HepG2 (cell line): ENCODE measurements around the gene USP30. TPM values are rescaled to one million over a fixed set of nuclear protein-coding genes. Genes with fewer than 3 reads are reported as not detected.

Experiments
- AKNA ChIP-seq: sonication (generic); formaldehyde crosslinking; IDR thresholded peaks from 2 replicates; pipeline ENCODE4 v1.4.0; 2020; ENCODE audit warnings: missing genetic modification reagents, borderline replicate concordance
- ATF7-NPFF ChIP-seq: sonication (generic); formaldehyde crosslinking; IDR thresholded peaks from 2 replicates; pipeline ENCODE4 v1.8.1; 2023; ENCODE audit warnings: mild to moderate bottlenecking, low read depth, missing genetic modification reagents, moderate library complexity
- CBX1 ChIP-seq: IDR thresholded peaks from one replicate; pipeline ENCODE4 v1.6.1; 2016; ENCODE audit warnings: antibody characterized with exemption, low read depth
- CREBL2 ChIP-seq: sonication (generic); formaldehyde crosslinking; IDR thresholded peaks from 2 replicates; pipeline ENCODE4 v1.8.1; 2023; ENCODE audit warnings: missing genetic modification reagents, mild to moderate bottlenecking, borderline replicate concordance
- DNMT1 ChIP-seq: sonication (generic); formaldehyde crosslinking; IDR thresholded peaks from 2 replicates; pipeline ENCODE4 v1.5.1; 2020; ENCODE audit warnings: mild to moderate bottlenecking, missing genetic modification reagents
- FOXK2 ChIP-seq: fragments of 450-650 bp; IDR thresholded peaks from 2 replicates; pipeline ENCODE4 v1.6.1; 2016
- HDAC6 ChIP-seq: fragments of 200-600 bp; sonication (generic); IDR thresholded peaks from 2 replicates; pipeline ENCODE4 v1.7.0; 2017; ENCODE audit warnings: mild to moderate bottlenecking, antibody characterized with exemption, low read length, low read depth
- HMGXB4 ChIP-seq, 2 experiments: sonication (generic) in 1 of 2; formaldehyde crosslinking in 1 of 2; IDR thresholded peaks; 2 replicates each; pipeline versions ENCODE4 v1.4.0 to v1.6.1; 2018 to 2020; ENCODE audit warnings: missing genetic modification reagents in 2 of 2, borderline replicate concordance in 1 of 2, low read depth in 1 of 2, mild to moderate bottlenecking in 1 of 2, missing biosample characterization in 1 of 2
- NFIB ChIP-seq: sonication (generic); formaldehyde crosslinking; IDR thresholded peaks from 2 replicates; pipeline ENCODE4 v1.9.0; 2021; ENCODE audit warnings: missing genetic modification reagents, mild to moderate bottlenecking, borderline replicate concordance
- POLR2AphosphoS2 ChIP-seq: IDR thresholded peaks from 2 replicates; pipeline ENCODE4 v1.6.1; 2011; ENCODE audit warnings: low read depth, low read length, improper control_type of control experiment
- SKIL ChIP-seq: sonication (generic); formaldehyde crosslinking; IDR thresholded peaks from 2 replicates; pipeline ENCODE4 v1.8.0; 2022; ENCODE audit warnings: missing genetic modification reagents, mild to moderate bottlenecking, moderate library complexity, borderline replicate concordance
- TRAFD1 ChIP-seq: sonication (generic); formaldehyde crosslinking; IDR thresholded peaks from 2 replicates; pipeline ENCODE4 v1.5.1; 2020; ENCODE audit warnings: missing genetic modification reagents, mild to moderate bottlenecking, borderline replicate concordance
- ZNF121 ChIP-seq: sonication (generic); formaldehyde crosslinking; IDR thresholded peaks from 2 replicates; pipeline ENCODE4 v1.5.0; 2020; ENCODE audit warnings: mild to moderate bottlenecking, missing genetic modification reagents
- ZNF331 ChIP-seq: sonication (generic); formaldehyde crosslinking; IDR thresholded peaks from 2 replicates; pipeline ENCODE4 v1.4.0; 2020; ENCODE audit warnings: missing genetic modification reagents
- ZNF468 ChIP-seq: sonication (generic); formaldehyde crosslinking; IDR thresholded peaks from 2 replicates; pipeline ENCODE4 v1.8.0; 2022; ENCODE audit warnings: mild to moderate bottlenecking, moderate library complexity, missing genetic modification reagents
- ZNF496 ChIP-seq: sonication (generic); formaldehyde crosslinking; IDR thresholded peaks from 2 replicates; pipeline ENCODE4 v1.8.1; 2023; ENCODE audit warnings: mild to moderate bottlenecking, moderate library complexity, missing genetic modification reagents; ENCODE audit not compliant: insufficient replicate concordance
- ZSCAN21 ChIP-seq: sonication (generic); formaldehyde crosslinking; IDR thresholded peaks from 2 replicates; pipeline ENCODE4 v1.8.0; 2022; ENCODE audit warnings: mild to moderate bottlenecking, missing genetic modification reagents, moderate library complexity, borderline replicate concordance
- polyA plus RNA-seq, 8 experiments: library from polyadenylated mRNA; depleted of rRNA in 3 of 8; stranded (reverse) in 7 of 8; unstranded in 1 of 8; fragments of >200 nt; fragmentation: Illumina TruSeq in 4 of 8; extraction: Trizol in 4 of 8; gene quantifications; 2 replicates each; pipeline versions ENCODE4 v1.2.1 to v1.2.3, GENCODE V29; 2011 to 2016; ENCODE audit warnings: low read depth in 4 of 8, missing spikeins in 1 of 8, mixed read lengths in 1 of 8; ENCODE audit not compliant: insufficient read depth in 1 of 8
- total RNA-seq, 5 experiments: library from RNA; depleted of rRNA; stranded (reverse); fragments of >200 nt; fragmentation: Illumina TruSeq; extraction: Trizol; gene quantifications; 2 replicates each; pipeline ENCODE4 v1.2.3, GENCODE V29; 2016; ENCODE audit warnings: low read depth in 1 of 5

USP30 gene
- total and polyA plus RNA-seq, 2 of the 13 experiments (the other 11 are each of a cell fraction or from before 2014, with no cell fraction given) = 11.2 to 20.8 TPM

- TF ChIP-seq AKNA = no peak
- no peak for TF ChIP-seq HDAC6
- TF ChIP-seq ZNF121 = 0 out of 2 replicates have a peak, but pooled peaks have one; percentile 52
- no peak for TF ChIP-seq ZNF468 (CRISPR knock-in tag)
- no peak for TF ChIP-seq ATF7-NPFF (CRISPR knock-in tag)
- peak; percentile 91 for TF ChIP-seq ZNF331 (CRISPR knock-in tag)
- peak; percentile 70 for TF ChIP-seq CBX1
- no peak for TF ChIP-seq DNMT1 (CRISPR knock-in tag)
- 0 out of 2 replicates have a peak, but pooled peaks have one; percentile 12 for TF ChIP-seq SKIL (CRISPR knock-in tag)
- TF ChIP-seq TRAFD1 (CRISPR knock-in tag) = no peak
- no peak for TF ChIP-seq CREBL2 (CRISPR knock-in tag)
- TF ChIP-seq ZSCAN21 = no peak
- TF ChIP-seq FOXK2 = peak; percentile 13; the same call in 1 of the 2 replicates
- TF ChIP-seq ZNF496 (CRISPR knock-in tag) = no peak
- TF ChIP-seq NFIB (CRISPR knock-in tag) = no peak
- peak; percentile 46 to 68; a peak in 1 of 4 replicates for TF ChIP-seq HMGXB4 (CRISPR knock-in tag; IDR thresholded peaks at IDR 0.05; ENCODE audit: borderline replicate concordance in 1 of 2, low read depth in 1 of 2)
- no peak for TF ChIP-seq POLR2AphosphoS2
Measured at GRCh38 chr12:109115758-109116610, 63.6 kb downstream of the USP30 start, which contains the start of gene ACACB (continued).
